NB4 (cell line): ENCODE results near the gene GPRASP1.
"Not testable (repeated sequence)": the region's sequence is repeated elsewhere in the genome, so short reads cannot be mapped to it uniquely, and the experiment has no call there.

Source experiments
- POLR2A ChIP-seq: IDR thresholded peaks from 2 replicates; pipeline ENCODE4 v1.6.1; 2011; ENCODE audit warnings: mild to moderate bottlenecking; ENCODE audit not compliant: insufficient read length; ENCODE audit errors: extremely low read depth
- TF ChIP-seq, protein P1 (sequence below): IDR thresholded peaks from one replicate; pipeline ENCODE4 v1.5.1; 2012; ENCODE audit warnings: low read depth, low read length
- TF ChIP-seq, protein P2 (sequence below): IDR thresholded peaks from 2 replicates; pipeline ENCODE4 v1.6.1; 2011; ENCODE audit warnings: low read depth, low read length

DNA sequence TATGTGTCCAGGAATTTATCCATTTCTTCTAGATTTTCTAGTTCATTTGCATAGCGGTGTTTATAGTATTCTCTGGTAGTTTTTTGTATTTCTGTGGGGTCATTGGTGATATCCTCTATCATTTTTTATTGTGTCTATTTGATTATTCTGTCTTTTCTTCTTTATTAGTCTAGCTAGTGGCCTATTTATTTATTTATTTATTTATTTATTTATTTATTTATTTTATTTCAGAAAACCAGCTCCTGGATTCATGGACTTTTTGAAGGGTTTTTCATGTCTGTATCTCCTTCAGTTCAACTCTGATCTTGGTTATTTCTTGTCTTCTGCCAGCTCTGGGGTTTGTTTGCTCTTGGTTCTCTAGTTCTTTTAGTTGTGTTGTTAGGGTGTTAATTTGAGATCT is 26.2 kb downstream of the GPRASP1 start:
- TF ChIP-seq, protein P1, sequence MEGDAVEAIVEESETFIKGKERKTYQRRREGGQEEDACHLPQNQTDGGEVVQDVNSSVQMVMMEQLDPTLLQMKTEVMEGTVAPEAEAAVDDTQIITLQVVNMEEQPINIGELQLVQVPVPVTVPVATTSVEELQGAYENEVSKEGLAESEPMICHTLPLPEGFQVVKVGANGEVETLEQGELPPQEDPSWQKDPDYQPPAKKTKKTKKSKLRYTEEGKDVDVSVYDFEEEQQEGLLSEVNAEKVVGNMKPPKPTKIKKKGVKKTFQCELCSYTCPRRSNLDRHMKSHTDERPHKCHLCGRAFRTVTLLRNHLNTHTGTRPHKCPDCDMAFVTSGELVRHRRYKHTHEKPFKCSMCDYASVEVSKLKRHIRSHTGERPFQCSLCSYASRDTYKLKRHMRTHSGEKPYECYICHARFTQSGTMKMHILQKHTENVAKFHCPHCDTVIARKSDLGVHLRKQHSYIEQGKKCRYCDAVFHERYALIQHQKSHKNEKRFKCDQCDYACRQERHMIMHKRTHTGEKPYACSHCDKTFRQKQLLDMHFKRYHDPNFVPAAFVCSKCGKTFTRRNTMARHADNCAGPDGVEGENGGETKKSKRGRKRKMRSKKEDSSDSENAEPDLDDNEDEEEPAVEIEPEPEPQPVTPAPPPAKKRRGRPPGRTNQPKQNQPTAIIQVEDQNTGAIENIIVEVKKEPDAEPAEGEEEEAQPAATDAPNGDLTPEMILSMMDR: not testable (repeated sequence)
- not testable (repeated sequence) for TF ChIP-seq POLR2A
- TF ChIP-seq, protein P2, sequence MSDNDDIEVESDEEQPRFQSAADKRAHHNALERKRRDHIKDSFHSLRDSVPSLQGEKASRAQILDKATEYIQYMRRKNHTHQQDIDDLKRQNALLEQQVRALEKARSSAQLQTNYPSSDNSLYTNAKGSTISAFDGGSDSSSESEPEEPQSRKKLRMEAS: not testable (repeated sequence)
